GM12873 (cell line): ENCODE results near the gene ADGRA1.

ENCODE experiments used
- TF ChIP-seq, protein P1 (sequence below): IDR thresholded peaks from 2 replicates; pipeline ENCODE4 v1.5.1; 2012; ENCODE audit warnings: low read depth, mild to moderate bottlenecking, moderate library complexity, low read length, control low read depth; ENCODE audit not compliant: insufficient read depth; ENCODE audit errors: missing control alignments

Gene ADGRA1

GRCh38 chr10:133124357-133125211 lies 36.9 kb downstream of the ADGRA1 start:
- TF ChIP-seq, protein P1, sequence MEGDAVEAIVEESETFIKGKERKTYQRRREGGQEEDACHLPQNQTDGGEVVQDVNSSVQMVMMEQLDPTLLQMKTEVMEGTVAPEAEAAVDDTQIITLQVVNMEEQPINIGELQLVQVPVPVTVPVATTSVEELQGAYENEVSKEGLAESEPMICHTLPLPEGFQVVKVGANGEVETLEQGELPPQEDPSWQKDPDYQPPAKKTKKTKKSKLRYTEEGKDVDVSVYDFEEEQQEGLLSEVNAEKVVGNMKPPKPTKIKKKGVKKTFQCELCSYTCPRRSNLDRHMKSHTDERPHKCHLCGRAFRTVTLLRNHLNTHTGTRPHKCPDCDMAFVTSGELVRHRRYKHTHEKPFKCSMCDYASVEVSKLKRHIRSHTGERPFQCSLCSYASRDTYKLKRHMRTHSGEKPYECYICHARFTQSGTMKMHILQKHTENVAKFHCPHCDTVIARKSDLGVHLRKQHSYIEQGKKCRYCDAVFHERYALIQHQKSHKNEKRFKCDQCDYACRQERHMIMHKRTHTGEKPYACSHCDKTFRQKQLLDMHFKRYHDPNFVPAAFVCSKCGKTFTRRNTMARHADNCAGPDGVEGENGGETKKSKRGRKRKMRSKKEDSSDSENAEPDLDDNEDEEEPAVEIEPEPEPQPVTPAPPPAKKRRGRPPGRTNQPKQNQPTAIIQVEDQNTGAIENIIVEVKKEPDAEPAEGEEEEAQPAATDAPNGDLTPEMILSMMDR, result peak; percentile 40

- TF ChIP-seq, protein P1, result no peak
Observed at GRCh38 chr10:133125901-133126300, 38.2 kb downstream of the ADGRA1 start.

- TF ChIP-seq, protein P1, result no peak
Observed at GRCh38 chr10:133126431-133127290, 38.9 kb downstream of the ADGRA1 start.

DNA sequence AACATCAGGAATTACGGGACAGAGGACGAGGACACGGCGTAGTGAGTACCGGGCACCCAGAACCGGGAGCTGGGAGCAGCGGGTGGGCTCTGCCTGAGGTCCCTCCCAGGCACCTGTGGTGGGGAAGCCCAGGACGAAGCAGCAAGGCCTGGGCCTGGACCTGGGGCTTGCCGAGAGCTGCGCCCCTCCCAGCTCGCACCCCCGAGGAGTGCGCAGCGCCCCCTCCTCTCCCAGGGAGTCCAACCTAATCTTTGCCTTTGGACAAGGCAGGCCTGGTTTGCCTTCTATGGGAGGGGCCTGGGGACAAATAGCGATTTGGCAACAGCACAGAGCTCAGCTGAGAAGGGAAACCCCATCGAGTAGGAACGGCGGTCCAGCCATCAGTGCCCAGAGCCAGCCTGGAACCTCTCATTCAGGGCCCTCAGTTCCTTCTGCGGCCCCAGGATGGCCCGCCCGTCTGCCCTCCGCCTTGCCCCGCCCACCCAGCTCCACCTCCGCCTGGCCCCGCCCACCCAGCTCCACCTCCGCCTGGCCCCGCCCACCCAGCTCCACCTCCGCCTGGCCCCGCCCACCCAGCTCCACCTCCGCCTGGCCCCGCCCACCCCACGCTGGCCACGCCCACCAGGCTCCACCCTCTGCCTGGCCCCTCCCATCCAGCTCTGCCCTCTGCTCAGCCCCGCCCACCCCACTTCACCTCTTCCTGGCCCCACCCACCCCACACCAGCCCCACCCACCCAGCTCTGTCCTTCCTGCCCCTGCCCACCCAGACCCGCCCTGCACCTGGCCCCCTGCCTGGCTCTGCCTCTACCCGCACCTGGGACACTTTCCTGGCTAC lies 39.8 kb downstream of the ADGRA1 start:
- TF ChIP-seq, protein P1, result no peak

DNA sequence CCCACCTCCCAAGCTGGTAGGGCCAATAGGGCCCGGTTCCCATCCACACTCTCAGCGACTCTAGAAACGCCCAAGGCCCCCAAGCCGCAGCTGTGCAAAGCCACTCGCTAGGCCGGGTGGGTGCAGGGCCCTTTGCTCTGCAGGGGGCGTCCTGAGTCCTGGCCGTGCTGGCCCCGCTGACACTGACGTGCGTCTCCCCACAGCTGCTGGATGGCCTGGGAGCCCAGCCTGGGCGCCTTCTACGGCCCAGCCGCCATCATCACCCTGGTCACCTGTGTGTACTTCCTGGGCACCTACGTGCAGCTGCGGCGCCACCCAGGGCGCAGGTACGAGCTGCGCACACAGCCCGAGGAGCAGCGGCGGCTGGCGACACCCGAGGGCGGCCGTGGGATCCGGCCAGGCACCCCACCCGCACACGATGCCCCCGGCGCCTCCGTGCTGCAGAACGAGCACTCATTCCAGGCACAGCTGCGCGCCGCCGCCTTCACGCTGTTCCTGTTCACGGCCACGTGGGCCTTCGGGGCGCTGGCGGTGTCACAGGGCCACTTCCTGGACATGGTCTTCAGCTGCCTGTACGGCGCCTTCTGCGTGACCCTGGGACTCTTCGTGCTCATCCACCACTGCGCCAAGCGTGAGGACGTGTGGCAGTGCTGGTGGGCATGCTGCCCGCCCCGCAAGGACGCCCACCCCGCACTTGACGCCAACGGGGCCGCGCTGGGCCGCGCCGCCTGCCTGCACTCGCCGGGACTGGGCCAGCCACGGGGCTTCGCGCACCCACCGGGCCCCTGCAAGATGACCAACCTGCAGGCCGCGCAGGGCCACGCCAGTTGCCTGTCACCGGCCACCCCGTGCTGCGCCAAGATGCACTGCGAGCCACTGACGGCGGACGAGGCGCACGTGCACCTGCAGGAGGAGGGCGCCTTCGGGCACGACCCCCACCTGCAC lies 40.7 kb downstream of the ADGRA1 start:
- TF ChIP-seq, protein P1, result no peak

DNA sequence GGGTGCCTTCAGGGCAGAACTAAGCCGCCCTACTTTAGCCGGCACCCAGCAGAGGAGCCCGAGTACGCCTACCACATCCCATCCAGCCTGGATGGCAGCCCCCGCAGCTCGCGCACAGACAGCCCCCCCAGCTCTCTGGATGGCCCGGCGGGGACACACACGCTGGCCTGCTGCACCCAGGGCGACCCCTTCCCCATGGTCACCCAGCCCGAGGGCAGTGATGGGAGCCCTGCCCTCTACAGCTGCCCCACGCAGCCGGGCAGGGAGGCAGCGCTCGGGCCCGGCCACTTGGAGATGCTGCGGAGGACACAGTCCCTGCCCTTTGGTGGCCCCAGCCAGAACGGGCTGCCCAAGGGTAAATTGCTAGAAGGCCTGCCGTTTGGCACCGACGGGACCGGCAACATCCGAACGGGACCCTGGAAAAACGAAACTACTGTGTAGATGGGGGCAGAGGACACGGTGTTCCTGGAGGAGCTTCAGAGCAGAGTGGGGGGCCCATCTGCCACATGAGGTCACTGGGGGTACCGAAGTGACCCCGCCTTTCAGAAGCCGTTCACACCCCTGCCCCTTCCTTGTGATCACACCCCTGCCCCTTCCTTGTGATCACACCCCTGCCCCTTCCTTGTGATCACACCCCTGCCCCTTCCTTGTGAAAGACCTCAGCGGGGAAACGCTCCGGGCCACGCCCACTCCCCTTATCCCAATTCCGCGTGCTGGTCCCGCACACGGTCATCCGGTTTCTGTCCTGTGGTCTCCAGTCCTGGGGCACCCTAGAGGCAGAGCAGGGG lies 41.5 kb downstream of the ADGRA1 start:
- TF ChIP-seq, protein P1, result no peak
